ENCODE data around the gene CFAP43. TPM values are rescaled to one million over a fixed set of nuclear protein-coding genes. Genes with fewer than 3 reads are reported as not detected.
"Not testable (repeated sequence)": the region's sequence is repeated elsewhere in the genome, so short reads cannot be mapped to it uniquely, and the experiment has no call there.

The CFAP43 gene
- polyA plus RNA-seq, 10 donors, result 0.15 to 0.91 (median 0.39) TPM

- DNase-seq, result no peak
Observed at GRCh38 chr10:104223304-104223703, 8.9 kb downstream of the CFAP43 start.

GRCh38 chr10:104220522-104220921 lies 11.6 kb downstream of the CFAP43 start:
- no peak for DNase-seq

- peak; percentile 11 to 20 (median 13) for DNase-seq
Observed at GRCh38 chr10:104218751-104219150, 13.4 kb downstream of the CFAP43 start.

DNA sequence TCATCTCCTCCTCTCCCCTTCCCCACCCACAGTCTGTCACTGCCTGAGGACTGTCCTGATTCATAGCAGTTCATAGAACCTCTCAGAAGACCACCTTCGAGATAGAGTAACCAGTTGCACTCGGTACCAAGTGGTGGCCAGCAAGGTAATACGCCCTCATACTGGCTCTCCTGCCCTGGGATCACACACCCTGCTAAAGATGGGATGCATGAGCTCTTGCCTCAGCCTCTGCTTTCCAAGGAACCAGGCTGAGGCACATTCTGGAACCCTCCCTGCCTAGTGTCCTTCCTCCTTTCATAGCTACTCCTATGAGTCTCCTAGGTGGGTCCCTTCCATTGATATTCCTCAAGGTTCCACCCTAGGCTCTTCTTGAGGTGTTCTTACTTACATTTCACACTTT lies 15.5 kb downstream of the CFAP43 start:
- no peak for DNase-seq

- peak; percentile 18 to 49 (median 29) for DNase-seq
Observed at GRCh38 chr10:104209575-104210198, 22.5 kb downstream of the CFAP43 start.

DNA sequence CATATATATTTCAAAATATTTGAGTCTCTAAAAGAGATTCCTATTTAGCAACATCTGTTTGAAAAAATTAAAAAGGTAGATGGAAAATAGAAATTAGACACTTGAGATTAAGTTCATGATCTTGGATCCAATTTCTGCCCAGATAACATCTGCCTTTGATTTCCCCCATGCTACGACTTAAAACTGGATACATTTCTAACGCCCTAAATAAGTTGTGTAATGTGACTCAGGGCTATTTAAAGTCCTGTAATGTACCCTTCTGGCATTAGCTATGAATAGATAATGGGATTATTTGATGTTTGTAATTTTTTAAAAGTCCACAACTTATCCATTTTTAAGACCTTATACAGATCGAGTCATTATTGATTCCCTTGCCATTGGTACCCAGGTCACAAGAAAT lies 23.4 kb downstream of the CFAP43 start:
- DNase-seq, result no peak

- no peak for DNase-seq
Observed at GRCh38 chr10:104202231-104202630, 29.9 kb downstream of the CFAP43 start.

GRCh38 chr10:104201636-104202035 lies 30.5 kb downstream of the CFAP43 start:
- DNase-seq, result no peak

- no peak for DNase-seq
Observed at GRCh38 chr10:104199567-104199966, 32.6 kb downstream of the CFAP43 start.

GRCh38 chr10:104197364-104197763 lies 34.8 kb downstream of the CFAP43 start:
- no peak for DNase-seq

- DNase-seq, result no peak
Observed at GRCh38 chr10:104195706-104196105, 36.5 kb downstream of the CFAP43 start.

GRCh38 chr10:104193787-104194186 lies 38.4 kb downstream of the CFAP43 start:
- no peak for DNase-seq

- DNase-seq, result no peak
Observed at GRCh38 chr10:104190695-104191094, 41.5 kb downstream of the CFAP43 start.

DNA sequence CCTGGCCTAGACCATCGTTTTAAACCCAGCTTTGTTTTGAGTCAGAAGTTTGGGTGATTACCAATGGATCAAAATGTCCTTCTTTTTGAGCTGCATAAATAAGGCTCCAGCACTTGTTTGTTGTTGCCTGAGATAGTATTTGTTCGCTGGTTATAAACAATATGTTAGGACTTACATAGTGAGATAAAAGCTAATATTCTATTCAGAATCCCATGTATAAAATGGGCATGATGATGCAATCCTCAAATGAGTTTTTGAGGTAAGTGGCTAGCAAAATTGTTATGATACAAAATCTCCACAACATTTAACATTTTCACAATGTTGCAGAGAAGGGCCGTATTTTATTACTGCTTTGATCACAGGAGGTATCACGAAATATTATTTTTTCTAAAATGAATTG lies 48.5 kb downstream of the CFAP43 start:
- DNase-seq, result no peak

DNA sequence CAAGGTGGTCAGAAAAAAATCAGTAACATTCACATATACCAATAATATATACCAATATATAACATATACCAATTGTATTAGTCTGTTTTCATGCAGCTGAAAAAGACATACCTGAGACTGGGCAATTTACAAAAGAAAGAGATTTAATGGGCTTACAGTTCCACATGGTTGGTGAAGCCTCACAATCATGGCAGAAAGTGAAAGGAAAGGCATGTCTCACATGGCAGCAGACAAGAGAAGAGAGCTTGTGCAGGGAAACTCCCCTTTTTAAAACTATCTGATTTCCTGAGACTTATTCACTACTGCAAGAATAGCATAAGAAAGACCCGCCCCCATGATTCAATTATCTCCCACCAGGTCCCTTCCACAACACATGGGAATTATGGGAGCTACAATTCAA lies 58.0 kb downstream of the CFAP43 start:
- not testable (repeated sequence) for DNase-seq

GRCh38 chr10:104170610-104171254 lies 61.4 kb downstream of the CFAP43 start:
- no peak for DNase-seq

DNA sequence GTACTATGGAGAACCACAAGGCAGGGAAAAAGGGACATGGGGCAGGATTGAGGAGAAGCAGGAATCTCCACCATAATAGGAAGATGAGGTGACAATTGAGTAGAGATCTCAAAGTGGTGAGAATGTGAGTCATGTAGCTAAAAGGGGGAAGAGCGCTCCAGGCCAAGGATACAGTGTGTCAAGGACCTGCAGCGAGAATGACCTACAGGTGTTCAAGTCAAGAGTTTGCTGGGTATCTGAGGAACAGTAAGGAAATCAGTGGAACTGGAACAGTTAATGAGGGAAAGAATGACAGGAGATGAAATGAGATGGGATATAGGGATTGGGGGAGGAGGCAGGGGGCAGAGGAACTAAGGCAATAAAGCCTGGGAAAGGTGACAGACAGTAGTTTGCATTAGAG lies 76.6 kb downstream of the CFAP43 start:
- no peak for DNase-seq

DNA sequence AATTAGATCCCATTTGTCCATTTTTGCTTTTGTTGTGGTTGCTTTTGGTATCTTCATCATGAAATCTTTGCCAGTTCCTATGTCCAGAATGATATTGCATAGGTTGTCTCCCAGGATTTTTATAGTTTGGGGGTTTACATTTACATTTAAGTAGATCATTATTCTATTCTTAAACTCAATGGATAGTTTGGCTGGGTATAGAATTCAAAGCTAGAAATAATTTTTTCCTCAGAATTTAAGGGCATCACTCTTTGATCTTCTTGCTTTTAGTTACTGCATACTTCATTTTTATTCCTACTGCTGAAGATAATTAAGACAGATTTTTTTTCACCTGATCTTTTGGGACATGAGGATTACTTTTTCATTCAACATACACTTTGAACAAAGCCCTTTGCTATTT lies 80.4 kb downstream of the CFAP43 start:
- DNase-seq, result no peak

- peak in 1 of 3 donors; percentile 10 for DNase-seq
Observed at GRCh38 chr10:104150139-104150538, 82.0 kb downstream of the CFAP43 start.

- peak in 1 of 3 donors; percentile 16 for DNase-seq
Observed at GRCh38 chr10:104146882-104147281, 85.3 kb downstream of the CFAP43 start.

GRCh38 chr10:104144931-104145330 lies 87.2 kb downstream of the CFAP43 start:
- no peak for DNase-seq

DNA sequence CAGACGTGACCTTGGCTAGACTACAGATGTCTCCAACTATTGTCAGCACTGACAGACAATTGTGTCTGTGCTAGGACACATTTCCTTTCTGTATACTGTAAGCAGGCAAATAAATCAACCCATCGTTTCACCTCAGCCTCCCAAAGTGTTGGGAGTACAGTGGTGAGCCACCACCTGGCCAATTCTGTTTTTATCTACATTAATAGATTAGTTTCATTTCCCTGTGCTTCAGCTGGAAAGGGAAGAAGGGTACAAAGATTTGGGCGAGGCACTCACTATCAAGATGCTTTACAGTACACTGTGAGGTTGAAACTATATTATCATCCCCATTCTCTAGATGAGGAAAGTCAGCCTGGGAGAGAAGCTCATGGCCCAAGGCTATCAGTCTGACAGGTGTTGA lies 88.3 kb downstream of the CFAP43 start:
- no peak for DNase-seq

DNA sequence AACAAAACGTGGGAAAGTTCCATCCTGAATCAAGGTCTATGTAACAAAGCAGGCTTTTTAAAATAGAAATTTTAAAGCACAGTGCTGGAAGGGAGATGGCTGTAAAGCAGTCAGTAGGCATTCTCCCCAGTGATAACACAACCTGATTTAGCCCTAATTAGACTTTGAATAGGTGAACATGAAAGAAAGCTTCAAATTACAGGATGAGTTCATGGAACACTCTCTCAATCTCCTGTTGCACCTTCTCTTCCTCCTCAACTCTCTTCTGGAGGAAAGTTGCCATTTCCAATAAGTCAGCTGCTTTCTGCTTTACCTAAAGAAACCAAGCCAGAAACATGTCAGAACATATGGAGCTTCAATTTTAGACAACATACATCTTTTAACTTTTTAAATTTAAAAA lies 90.1 kb downstream of the CFAP43 start:
- DNase-seq, result no peak

- no peak for DNase-seq
Observed at GRCh38 chr10:104139221-104139620, 92.9 kb downstream of the CFAP43 start.

All from muscle of back (tissue), 11 donors.